Retinal pigment epithelial cell (primary cell): Measurements from ENCODE around the gene AEN.

ENCODE experiments used
- DNase-seq: peaks from one replicate; pipeline ENCODE4 v3.0.0-alpha.2; 2010; ENCODE audit warnings: low read depth
- H3K4me3 ChIP-seq: 2 replicates; pipeline ENCODE4 v1.5.1; 2011; ENCODE audit warnings: mild to moderate bottlenecking, low read length, control low read depth, moderate library complexity
- CTCF ChIP-seq: conservative IDR thresholded peaks from 2 replicates; pipeline ENCODE4 v1.5.1; 2011; ENCODE audit warnings: low read depth, low read length, control low read depth, inconsistent platforms

AEN gene

GRCh38 chr15:88586401-88587162 lies 34.6 kb upstream of the AEN start:
- H3K4me3 ChIP-seq = no peak overlapping the region
- DNase-seq = no peak
- no peak for TF ChIP-seq CTCF

GRCh38 chr15:88590759-88591158 lies 30.4 kb upstream of the AEN start:
- no peak overlapping the region for H3K4me3 ChIP-seq
- TF ChIP-seq CTCF = no peak
- DNase-seq = no peak

GRCh38 chr15:88591384-88591783 lies 29.8 kb upstream of the AEN start:
- no peak overlapping the region for H3K4me3 ChIP-seq
- no peak for DNase-seq
- no peak for TF ChIP-seq CTCF

GRCh38 chr15:88603885-88604284 lies 17.3 kb upstream of the AEN start:
- H3K4me3 ChIP-seq = no peak overlapping the region
- DNase-seq = no peak
- no peak for TF ChIP-seq CTCF

GRCh38 chr15:88604381-88605188 lies 16.6 kb upstream of the AEN start:
- no peak for DNase-seq
- TF ChIP-seq CTCF = no peak
- H3K4me3 ChIP-seq = no peak overlapping the region

GRCh38 chr15:88605189-88606069 lies 15.7 kb upstream of the AEN start:
- no peak for TF ChIP-seq CTCF
- DNase-seq = no peak
- no peak overlapping the region for H3K4me3 ChIP-seq
